HG03103 (cell line): ENCODE measurements around the gene EXD3.

ENCODE experiments used
- ATAC-seq: cut with Tn5 transposase; IDR thresholded peaks from one replicate; pipeline ENCODE4 v1.9.1; 2021; ENCODE audit warnings: low read depth; ENCODE audit not compliant: unreplicated experiment

Gene EXD3

GRCh38 chr9:137433349-137433915 is 10.5 kb upstream of the EXD3 start:
- ATAC-seq = no peak

GRCh38 chr9:137432687-137433348 is 9.9 kb upstream of the EXD3 start:
- ATAC-seq = no peak

- ATAC-seq = no peak
Measured at GRCh38 chr9:137431416-137431931, 8.5 kb upstream of the EXD3 start.

- ATAC-seq = no peak
Measured at GRCh38 chr9:137430723-137431415, 7.9 kb upstream of the EXD3 start.

- ATAC-seq = no peak
Measured at GRCh38 chr9:137429974-137430722, 7.2 kb upstream of the EXD3 start.

- ATAC-seq = no peak
Measured at GRCh38 chr9:137429546-137429890, 6.6 kb upstream of the EXD3 start.

GRCh38 chr9:137428841-137429545 is 6.0 kb upstream of the EXD3 start:
- ATAC-seq = no peak

- no peak for ATAC-seq
Measured at GRCh38 chr9:137428311-137428630, 5.3 kb upstream of the EXD3 start.

GRCh38 chr9:137427454-137428310 is 4.7 kb upstream of the EXD3 start:
- no peak for ATAC-seq

- no peak for ATAC-seq
Measured at GRCh38 chr9:137426018-137426681, 3.2 kb upstream of the EXD3 start.

GRCh38 chr9:137423514-137424291 is 741 bp upstream of the EXD3 start:
- ATAC-seq = peak; percentile 19

GRCh38 chr9:137421838-137422603 is 941 bp downstream of the EXD3 start:
- no peak for ATAC-seq

GRCh38 chr9:137417161-137418021 is 5.6 kb downstream of the EXD3 start:
- ATAC-seq = no peak

- no peak for ATAC-seq
Measured at GRCh38 chr9:137416563-137417151, 6.3 kb downstream of the EXD3 start.

GRCh38 chr9:137416006-137416562 is 6.9 kb downstream of the EXD3 start:
- ATAC-seq = no peak

GRCh38 chr9:137415451-137415850 is 7.5 kb downstream of the EXD3 start:
- ATAC-seq = no peak
